UCSD-AML1 (cell line): ENCODE data around the gene LSM12.

Experiments used
- DNase-seq: peaks from one replicate; lab custom pipeline; 2025; ENCODE audit not compliant: unreplicated experiment; lab: John Stamatoyannopoulos, UW

Gene LSM12

DNA sequence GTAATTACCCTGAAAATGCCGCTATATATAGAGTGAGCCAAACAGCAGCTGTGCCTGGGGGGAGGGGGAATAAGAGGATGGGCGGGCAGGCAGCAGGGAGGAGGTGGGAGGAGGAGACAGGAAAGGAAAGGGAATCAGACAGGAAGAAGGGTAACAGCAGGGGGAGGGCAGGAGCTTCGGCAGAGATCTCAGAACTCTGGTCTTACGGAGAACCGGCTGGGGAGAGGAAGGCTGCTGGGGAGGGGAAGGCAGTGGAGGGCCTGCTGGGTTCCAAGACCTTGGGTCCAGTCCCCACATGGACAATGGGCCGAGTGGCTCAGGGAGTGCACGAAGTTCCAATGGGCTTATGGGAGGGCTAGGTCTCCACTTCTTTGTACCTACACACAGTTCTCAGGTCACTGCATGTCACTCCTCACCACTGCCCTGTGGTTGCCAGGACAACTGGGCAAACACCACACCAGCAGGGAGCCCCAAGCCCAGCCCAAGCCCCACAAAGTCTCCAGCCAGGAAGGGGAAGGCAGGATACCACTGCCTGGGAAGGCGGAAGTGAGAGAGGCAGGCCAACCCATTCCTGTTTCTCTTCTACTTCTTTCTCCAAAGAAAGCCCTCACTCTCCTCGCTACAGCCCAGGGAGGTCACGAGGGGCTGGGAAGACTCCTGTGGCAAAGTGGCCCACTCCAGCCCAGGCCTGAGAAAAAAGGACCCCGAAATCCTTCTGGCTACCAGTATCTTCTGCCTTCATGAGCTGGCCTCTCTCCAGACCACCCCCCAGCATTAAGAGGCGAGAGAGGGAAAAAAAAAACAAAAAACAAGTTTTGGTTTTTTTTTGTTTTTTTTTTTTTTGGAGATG, 29.4 kb upstream of the LSM12 start:
- DNase-seq: peak; percentile 92

DNA sequence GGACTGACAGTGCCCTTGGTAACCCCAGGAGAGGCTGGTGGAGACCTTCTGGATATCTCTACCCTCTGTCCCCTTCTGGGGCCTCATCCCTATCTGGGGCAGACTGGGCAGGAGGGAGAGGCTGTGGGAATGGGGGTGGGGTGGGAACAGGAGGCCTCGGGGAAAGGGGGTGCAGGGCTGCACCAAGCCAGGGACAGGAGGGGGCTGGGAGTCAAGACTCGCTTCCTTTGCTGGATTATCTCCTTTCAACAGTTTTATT, 28.8 kb upstream of the LSM12 start:
- no peak for DNase-seq

- no peak for DNase-seq
Observed at GRCh38 chr17:44094701-44095387, 28.4 kb upstream of the LSM12 start.

- DNase-seq: no peak
Observed at GRCh38 chr17:44093231-44093900, 26.9 kb upstream of the LSM12 start.

- no peak for DNase-seq
Observed at GRCh38 chr17:44092051-44092450, 25.6 kb upstream of the LSM12 start.

DNA sequence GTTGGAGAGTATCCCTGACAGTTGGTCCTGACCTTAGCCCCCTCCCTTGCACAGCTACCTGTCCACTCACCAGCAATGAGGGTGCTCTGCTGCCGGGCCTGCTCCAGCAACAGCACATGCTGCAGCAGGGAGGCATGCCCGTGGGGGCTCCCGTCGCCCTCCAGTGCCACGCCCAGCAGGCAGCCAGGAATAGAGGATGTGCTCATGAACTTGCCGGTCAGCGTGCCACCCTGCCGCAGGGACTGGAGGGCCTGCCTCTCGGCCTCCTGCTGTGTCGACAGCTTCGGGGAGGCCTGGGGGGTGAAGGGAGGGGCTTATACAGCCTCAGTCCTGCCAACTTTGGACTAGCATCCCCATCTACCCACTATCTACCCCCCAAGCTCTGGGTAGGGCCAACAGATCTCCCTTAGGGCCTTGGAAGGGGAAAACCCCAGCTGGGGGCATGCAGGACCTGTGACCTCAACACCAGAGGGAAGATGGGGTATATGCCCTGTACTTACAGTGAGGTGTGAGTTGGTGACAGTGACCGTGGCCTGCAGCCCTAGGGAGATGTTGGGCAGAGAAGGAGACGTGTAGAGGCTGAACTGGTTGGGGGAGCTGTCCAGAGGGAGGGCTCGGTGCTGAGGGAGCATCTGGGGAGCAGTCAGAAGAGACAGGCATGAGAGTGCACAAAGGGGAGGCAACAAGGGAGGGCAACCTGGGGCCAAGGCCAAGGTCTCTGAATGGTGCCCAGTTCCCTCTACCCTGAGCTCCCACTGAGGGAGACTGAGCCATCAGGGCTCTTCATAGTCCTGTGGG, 24.9 kb upstream of the LSM12 start:
- DNase-seq: no peak

DNA sequence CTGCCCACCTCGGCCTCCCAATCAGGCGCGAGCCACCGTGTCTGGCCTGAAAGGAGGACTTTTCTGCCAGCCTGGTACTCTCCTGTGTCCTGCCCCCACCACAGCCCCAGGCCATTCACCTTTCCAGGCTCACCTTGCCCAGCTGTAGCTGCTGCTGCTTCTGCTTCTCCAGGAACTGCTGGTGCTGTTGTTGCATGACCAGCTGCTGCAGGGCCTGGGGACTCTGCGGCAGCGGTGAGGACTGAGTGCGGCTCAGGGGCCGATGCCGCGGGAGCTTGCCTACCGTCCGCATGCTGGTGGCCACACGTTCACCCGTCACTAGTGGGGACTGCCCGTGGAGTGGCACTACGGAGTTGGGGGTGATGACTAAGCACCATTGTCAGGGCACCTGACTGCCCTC, 21.8 kb upstream of the LSM12 start:
- DNase-seq: no peak

GRCh38 chr17:44087319-44087718, 20.8 kb upstream of the LSM12 start:
- no peak for DNase-seq

GRCh38 chr17:44086364-44087311, 20.2 kb upstream of the LSM12 start:
- DNase-seq: no peak

GRCh38 chr17:44085908-44086307, 19.4 kb upstream of the LSM12 start:
- no peak for DNase-seq

DNA sequence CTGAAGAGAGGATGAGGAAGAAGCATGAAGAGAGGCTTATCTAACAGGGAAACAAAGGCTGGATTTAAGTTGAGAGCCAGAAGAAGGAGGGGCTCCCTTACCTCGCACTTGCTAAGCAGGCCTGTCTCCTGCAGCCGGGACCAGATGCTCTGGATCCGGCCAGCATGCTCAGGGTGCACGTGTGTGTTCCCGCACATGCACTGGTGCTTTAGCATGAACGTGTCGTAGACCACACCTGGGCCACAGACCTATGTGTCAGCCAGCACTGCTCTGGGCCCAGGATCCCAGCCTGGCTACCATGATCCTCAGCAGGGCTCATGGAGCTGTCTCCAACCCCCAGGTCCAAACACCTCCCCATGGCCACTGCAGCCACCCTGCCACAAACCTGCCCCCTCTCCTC, 18.4 kb upstream of the LSM12 start:
- no peak for DNase-seq

GRCh38 chr17:44084131-44084538, 17.7 kb upstream of the LSM12 start:
- DNase-seq: peak; percentile 25

- peak; percentile 24 for DNase-seq
Observed at GRCh38 chr17:44083250-44083849, 16.9 kb upstream of the LSM12 start.

DNA sequence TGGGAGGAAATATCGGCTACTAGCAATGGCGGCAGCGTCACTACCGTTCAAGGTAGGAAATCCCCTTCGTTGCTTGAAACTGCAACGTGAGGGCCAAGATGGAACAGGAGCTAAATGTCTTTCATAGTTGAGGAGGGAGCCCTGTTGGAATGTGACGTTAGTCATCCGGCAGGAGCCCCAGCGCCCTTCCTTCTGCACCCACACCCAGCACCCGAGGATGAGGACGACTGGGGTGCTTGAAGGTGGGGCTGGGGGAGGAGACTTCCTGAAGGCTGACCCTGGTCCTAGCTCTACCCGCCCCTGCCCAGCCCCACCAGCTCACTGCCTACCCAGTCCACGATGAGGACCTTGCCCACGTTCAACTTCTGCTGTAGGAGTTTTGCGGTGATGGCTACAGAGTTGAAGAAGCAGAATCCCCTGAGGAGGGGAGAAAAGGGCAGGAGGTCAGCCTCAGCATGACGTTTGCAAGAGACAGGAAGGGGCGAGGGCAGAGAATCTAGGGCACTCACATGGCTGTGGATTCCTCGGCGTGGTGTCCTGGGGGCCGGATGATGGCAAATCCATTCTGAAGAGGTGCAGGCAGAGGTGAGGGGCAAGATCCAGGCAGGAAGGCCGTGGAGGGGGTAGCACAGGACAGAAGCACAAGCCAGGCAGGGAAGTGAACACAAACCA, 15.9 kb upstream of the LSM12 start:
- DNase-seq: no peak

DNA sequence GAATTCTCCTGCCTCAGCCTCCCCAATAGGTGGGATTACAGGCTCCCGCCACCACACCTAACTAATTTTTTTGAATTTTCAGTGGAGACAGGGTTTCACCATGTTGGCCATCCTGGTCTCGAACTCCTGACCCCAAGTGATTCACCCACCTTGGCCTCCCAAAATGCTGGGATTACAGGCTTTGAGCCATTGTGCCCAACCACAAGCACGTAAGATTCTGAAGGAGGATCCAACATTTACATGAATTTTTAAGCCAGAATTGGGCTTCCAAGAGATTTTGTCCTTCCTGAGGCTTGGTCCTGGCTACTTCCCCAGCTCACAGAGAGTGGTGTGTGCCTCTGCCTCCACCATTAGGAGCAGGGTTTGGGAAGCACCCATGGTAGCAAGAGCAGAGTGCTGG, 15.2 kb upstream of the LSM12 start:
- DNase-seq: no peak

DNA sequence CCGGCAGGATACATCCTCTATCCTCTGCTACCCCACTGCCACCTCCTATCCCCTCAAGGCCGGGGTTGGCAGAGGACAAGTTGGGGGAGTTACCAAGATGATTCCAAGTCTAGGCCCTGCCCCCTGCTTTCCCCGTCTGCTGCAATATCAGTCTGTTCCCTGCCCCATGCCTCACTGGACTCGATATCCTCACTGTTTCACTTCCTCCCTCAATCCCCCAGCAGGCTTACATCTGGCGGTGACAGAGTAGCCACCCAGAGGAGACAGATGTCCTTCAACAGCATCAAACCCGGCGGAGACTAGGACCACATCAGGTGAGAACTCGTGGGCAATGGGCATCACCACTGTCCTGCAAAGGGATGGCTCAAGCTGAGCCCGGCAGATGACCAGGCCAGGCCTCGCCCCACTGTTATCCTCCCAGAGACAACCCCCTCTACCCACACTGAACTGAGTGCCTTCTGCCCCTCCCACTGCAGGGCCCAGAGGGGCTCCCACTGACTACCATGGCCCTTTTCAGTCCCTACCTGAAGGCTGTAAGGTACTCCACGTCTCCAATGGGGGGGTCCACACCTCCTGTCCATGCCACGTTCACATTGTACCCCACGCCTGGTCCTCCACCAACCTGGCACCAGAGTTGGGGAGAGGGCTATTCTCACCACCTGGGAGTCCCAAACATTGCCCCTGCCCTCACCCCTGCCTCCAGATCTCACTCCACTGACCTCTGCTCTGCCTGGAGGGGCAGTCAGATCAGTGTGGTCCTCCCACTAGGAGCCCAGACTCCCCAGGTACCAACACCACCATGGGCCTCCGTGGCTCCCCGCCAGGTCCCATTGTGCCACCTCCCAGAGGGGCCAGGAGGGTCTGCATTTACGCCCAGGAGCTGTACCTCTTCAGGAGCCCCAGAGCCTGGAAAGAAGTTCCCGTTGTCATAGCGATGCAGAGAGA, 13.7 kb upstream of the LSM12 start:
- no peak for DNase-seq

DNA sequence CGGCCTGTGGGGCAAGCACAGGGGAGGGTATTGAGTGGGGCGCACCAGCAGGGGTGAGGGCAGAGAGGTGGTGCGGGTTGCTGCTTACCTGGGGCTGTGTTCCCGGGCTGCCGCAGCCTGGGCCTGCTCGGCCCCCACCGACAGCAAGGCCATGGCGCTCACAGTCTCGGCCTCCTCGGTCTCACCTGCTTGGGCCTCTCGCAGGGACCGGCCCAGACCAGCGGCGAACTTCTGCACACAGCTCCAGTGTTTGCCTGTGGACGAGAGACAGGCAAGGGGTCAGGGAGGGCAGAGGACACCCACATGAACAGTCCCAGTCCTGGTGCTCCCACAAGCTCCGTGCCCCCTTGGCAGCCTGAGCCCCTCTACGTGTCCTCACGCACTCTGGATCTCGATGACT, 11.9 kb upstream of the LSM12 start:
- DNase-seq: no peak

- DNase-seq: peak; percentile 49
Observed at GRCh38 chr17:44077595-44077909, 11.1 kb upstream of the LSM12 start.
